GM12892 (cell line): Measurements from ENCODE around the gene PPP1R9A.

ENCODE experiments used
- DNase-seq: peaks from one replicate; pipeline ENCODE4 v3.0.0; 2011; ENCODE audit not compliant: insufficient read length
- FAIRE-seq: peaks from 2 replicates; lab custom pipeline; 2011; peaks lifted over from hg19 to GRCh38; lab: Jason Lieb, UNC
- POLR2A ChIP-seq: IDR thresholded peaks from 2 replicates; pipeline ENCODE4 v1.6.1; 2011; ENCODE audit warnings: low read depth, low read length, control low read depth
- POLR2AphosphoS5 ChIP-seq: IDR thresholded peaks from 2 replicates; pipeline ENCODE4 v1.6.1; 2011; ENCODE audit warnings: low read depth, low read length, control low read depth
- TAF1 ChIP-seq: IDR thresholded peaks from 2 replicates; pipeline ENCODE4 v1.6.1; 2011; ENCODE audit warnings: low read depth, mild to moderate bottlenecking, control low read depth, low read length, borderline replicate concordance

PPP1R9A gene

DNA sequence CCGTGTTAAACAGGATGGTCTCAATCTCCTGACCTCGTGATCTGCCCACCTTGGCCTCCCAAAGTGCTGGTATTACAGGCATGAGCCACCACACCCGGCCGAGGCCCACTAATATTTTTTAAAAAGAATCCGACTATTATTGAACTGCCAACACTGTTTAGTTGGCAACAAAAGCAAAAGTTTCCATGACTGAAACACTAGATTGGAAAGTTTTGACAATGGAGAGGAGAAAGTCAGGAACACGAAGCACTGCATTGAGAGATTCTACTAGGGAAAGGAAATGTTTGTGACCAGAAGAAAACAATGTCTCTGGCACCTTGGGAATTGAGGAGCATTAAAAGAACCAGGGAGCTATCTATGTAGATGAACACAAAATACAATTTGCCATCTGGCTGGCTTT lies 13.7 kb upstream of the PPP1R9A start:
- FAIRE-seq (no peak), DNase-seq (no peak)
- TF ChIP-seq POLR2A: no peak
- no peak for TF ChIP-seq POLR2AphosphoS5
- no peak for TF ChIP-seq TAF1

DNA sequence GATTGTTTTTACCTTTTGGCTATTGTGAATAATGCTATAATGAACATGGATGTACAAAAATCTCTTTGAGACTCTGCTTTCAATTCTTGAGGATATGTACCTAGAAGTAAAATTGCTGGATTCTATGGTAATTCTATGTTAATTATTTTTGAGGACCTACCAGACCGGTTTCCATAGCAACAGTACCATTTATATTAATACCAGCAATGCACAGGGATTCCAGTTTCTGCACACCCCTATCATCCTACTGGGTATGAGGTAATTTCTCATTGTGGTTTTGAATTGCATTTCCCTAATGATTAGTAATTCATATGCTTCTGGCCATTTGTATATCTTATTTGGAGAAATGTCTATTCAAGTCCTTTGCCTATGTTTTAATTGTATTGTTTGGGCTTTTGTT lies 9.9 kb upstream of the PPP1R9A start:
- no peak for DNase-seq
- TF ChIP-seq POLR2A (no peak), POLR2AphosphoS5 (no peak), TAF1 (no peak)
- FAIRE-seq: no peak

DNA sequence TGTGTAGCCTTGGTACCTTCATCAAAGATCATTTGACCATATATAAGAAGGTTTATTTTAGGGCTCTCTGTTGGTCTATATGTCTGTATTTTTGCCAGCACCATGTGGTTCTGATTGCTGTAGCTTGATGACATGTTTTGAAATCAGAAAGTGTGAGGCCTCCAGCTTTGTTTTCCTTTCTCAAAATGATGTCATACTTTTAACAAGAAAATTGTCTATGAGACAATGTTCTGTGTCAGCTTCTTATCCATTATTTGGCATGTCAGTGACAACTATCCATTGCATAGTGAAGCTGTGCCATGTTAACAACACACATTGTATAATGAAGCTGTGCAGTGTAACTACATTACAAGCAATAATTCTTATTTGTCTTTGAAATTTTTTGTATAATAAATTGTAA lies 9.1 kb upstream of the PPP1R9A start:
- TF ChIP-seq POLR2A (no peak), TAF1 (no peak), POLR2AphosphoS5 (no peak)
- DNase-seq (no peak), FAIRE-seq (no peak)

DNA sequence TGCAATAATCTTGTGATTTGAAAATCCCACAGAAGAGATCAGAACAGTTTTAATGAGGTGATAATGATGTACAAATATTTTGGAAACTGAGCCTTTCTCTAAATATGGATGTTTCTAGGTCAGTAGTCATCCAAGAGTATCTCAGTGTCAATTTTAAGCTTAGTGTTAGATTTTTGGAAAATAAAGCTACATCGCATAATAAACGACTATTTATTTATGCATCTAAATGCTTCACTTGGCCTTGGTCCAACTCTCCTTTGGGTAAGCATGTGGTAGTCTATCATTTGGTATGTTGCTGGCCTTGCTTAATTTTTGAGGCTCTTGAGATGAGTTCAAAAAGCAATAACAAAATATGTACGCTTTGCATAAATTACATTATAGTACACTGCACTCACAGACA lies 5.4 kb upstream of the PPP1R9A start:
- DNase-seq (no peak), FAIRE-seq (no peak)
- TF ChIP-seq POLR2A (no peak), TAF1 (no peak), POLR2AphosphoS5 (no peak)

DNA sequence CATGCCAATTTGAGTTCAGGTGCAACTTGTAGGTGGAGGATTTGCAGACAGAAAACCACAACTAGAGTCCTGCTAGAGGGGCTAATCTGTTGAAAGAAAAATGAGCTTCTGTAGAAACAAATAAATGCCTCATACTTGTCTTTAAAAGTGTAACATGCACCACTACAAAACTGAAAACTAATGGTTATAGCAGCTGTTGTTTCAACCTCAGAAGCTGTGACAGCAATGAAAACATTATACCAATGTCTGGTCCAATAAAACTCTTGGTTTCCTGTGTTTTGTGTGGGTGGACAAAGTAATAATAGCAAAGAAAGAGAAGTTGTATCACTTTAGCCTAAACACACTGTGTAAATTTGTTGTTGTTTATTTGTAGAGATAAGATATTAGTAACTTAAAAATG lies 3.4 kb upstream of the PPP1R9A start:
- FAIRE-seq: no peak
- TF ChIP-seq POLR2A: no peak
- TF ChIP-seq POLR2AphosphoS5: no peak
- no peak for TF ChIP-seq TAF1
- DNase-seq: no peak

DNA sequence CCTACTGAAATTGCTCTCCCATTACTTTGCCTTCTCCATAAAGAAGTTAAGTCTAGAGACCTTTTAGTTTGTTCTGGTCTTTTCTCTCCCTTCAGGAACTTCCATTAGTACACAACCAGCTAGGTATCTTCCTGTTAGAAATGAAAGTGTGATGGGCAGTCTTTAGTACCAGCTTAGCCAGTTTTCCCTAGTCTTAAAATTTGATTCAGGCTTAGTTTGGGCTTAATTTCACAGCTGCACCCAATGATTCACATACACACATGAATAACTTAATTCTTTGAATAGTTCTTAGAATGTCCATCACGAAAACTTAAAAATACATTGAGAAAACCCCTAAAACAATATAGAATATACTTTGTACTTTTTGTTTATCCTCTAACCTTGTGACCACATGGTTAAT lies 2.4 kb upstream of the PPP1R9A start:
- FAIRE-seq (no peak), DNase-seq (no peak)
- TF ChIP-seq POLR2A: no peak
- TF ChIP-seq TAF1: no peak
- no peak for TF ChIP-seq POLR2AphosphoS5

DNA sequence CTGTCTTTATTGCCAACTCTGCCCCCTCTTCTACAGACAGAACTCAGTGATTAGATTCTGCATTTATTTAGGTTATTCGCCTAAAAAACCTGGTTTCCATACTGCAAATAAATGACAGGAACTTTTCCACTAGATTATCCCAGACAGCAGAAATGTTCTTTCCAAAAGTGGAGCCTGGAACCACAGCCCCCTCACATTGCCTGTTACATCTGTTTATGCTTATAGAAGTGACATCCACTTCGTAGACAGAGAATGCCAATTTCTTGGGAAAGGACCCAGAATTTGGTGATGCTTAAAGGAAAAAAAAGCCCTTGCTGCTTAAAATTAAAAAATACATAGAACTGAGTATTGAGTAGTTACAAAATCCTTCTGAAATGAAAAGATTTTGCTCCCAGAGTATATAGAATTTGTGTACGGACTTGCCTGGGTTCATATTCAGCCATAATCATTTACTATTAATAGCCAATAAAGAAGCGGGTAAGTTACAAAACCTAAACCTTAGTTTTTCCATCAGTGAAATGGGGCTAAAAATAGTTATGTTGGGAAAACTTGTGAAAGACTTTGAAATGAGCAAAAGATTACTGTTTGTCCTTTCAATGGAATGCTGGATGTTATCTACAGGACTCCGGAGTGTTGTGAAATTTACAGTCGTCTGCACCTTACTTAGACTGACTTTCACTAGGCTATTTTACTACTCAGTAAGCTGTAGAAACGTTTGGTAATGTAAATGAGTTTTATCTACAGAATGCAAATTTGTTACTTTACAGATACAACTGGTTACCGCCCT lies 1.1 kb upstream of the PPP1R9A start:
- DNase-seq (no peak), FAIRE-seq (no peak)
- no peak for TF ChIP-seq POLR2A
- no peak for TF ChIP-seq POLR2AphosphoS5

DNA sequence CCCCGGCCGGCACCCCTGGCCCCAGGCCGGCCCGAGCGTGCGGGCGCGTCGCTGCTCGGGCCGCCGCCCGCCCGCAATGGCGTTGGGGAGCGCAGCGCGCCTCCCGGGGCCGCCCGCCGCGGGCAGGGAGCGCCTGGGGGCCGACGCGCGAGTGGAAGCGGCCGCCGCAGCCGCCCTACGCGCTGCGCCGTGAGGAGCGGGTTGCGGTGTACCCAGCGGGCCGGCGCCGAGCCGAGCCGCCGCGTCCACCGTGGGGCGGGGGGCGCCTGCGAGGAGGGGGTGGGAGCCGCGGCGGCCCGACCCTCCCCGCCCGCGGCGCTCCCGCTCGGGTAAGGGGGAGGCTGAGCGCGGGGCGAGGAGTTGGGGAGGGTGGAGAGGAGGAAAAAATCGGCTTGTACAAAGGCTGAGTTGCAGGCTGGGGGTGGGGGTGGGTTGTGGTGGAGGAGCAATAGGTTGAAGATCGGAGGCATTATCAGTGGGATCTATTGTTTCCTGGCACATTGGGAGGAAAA lies 473 bp downstream of the PPP1R9A start:
- no peak for TF ChIP-seq POLR2A
- no peak for TF ChIP-seq TAF1
- TF ChIP-seq POLR2AphosphoS5: no peak
- FAIRE-seq (no peak), DNase-seq (no peak)

DNA sequence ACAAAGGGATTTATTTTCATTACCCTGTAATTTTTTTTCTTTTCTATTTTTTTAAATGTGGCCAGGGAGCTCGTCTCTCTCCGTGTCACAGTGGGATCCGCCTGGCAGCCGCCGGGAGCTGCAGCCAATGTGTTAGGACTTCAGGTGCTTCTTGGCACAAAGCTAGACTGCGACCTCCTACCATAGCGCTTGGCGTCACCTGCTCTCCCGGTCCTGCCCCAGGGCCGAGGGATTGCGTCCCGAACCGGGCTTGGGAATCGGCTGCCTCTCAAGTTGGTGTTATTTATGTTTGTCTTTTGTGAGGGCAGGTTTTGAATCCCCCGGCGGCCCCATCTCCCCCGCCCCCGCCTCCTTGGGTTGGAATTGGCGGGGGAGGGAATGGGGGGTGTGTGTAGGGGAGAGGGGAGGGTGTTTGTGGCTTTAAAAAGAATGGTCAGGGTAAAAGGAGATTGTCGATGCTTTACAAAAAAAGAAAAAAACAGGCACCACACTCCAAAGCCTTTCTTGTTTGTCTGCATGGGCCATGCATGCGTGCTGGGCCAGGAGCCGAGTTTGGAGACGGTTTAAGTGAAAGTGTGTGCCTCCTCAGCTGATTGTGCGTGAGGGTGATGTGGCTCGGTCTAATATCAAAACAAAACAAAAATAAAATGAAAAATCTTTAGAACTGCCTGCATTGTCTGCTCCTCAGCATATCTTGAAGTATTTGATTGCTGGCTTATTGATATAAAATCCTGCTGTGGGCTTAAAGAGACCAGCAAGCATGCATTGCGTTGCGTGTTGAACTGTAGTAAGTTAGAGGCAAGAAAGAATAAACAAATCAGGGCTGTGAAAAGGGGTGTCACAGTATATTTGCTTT lies 1.2 kb downstream of the PPP1R9A start:
- DNase-seq: no peak
- FAIRE-seq: no peak
- TF ChIP-seq POLR2A (no peak), POLR2AphosphoS5 (no peak), TAF1 (no peak)

DNA sequence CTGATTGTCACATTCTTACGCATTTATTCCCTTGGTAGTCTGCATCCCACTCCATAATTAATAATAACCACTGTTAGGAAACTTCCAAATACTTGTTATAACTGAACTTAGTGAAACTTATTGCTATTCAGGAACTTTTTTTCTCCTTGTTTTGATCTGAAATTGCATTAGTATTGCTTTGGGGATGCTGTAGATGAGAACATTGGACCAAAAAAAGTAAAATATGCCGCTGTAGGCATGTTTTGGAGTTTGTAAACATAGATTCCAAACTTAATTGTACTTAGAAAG lies 1.7 kb downstream of the PPP1R9A start:
- DNase-seq (no peak), FAIRE-seq (no peak)
- TF ChIP-seq POLR2AphosphoS5 (no peak), POLR2A (no peak), TAF1 (no peak)

DNA sequence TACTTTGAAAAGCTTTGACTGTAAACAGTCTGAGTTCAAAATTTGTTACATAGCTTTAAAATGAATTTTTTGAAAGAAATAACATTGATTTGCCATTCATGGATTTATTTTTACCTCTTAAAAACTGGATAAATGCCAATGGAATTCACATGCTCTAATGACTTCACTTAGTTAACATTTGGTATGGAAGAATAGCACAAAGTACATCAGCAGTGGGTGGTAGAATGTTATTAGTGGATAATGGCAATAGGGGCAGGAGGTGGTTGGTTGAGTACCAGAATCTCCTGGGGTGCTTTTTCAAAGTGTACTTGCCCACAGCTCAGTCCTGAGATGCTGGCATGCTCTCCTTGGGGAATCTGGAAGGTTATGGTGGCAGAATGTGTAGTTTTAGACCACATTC lies 4.7 kb downstream of the PPP1R9A start:
- FAIRE-seq: no peak
- TF ChIP-seq TAF1 (no peak), POLR2A (no peak), POLR2AphosphoS5 (no peak)
- no peak for DNase-seq
